Activated gamma-delta T cell (primary cell): ENCODE measurements around the gene NT5C3B.
"Not testable (repeated sequence)": the region's sequence is repeated elsewhere in the genome, so short reads cannot be mapped to it uniquely, and the experiment has no call there.

ENCODE experiments used
- DNase-seq: peaks from one replicate; lab custom pipeline; 2025; lab: John Stamatoyannopoulos, UW
- total RNA-seq, 2 donors: gene quantifications; one replicate each; lab custom pipeline; 2026; lab: John Stamatoyannopoulos, UW

NT5C3B gene
- total RNA-seq = 23.9 to 39.4 reads per million in 2 donors

DNA sequence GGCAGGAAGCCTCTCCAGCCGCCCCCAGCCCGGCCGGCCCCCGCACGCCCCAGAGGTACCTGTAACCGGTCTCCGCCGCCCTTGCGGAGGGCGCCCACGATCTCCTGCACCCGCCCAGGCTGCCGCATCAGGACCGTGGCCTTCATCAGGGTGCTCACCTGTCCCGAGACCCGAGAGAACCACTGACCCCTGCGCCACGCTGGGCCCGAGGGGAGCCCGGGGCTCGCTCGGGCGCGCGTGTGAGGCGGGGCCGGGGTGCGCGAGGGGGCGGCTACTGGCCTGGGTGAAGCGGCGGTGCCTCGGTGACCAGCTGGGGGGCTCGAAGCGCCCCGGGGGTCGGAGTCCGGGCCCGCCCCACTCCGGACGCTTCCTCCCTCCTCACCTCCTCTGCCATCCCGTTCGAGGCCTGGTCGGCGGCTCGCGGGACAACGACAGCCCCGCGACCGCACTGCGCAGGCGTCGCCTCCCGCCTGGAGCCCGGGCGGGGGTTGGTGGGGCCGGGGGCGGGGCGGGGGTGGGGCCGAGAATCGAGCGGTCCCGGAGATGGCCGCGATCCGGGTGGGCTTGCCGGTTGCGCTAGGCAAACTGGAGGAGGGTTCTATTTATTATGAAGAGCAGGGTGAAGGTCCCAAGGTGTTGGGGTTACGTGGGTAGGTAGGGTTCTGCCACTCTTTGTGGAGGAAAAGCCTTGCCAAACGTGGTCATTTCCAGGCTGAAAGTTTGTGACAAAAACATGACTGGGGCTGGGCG, at the start of gene NT5C3B:
Gene NT5C3B, minus strand, starts transcription at position 433 of the 750 bp plus-strand sequence. Its CDS starts 39 bp downstream, at position 394.
- DNase-seq = peak; percentile 44

DNA sequence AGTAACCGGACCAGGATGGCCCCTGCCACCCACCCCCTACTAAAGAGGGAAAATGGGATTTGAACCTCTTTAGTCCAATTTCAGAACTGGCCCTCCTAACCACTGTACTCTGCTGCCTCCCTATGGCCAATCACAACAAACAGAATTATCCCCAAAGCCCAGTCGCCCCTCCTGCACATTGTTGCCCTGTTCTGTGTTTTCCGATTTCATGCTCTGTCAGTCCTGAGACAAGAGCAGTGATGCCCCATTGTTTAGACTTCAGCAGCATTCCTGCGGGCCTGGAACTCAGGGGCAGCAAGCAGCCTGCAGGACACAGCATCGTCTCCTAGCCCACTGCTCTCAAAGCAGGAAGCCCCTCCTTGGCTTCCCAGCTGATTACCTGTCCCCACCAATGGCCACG, 49.7 kb upstream of the NT5C3B start:
- DNase-seq = no peak

DNA sequence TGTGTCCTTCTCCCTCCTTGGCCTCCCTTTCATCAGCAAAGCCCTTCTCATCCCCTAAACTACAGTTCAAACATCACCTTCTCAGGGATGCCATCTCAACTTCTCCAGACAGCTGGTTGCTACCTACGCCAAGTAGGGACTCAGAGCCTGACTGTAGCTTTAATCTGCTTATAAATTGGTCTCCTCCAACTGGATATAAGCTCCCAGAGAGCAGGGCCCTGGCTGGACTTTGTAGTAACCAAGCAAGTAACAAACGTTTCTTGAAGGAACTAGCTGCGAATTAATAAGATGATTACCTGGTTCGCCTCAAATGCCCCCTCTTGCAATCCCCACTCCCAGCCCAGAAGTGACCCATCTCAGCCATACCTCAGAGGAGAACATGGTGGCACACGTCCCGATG, 46.7 kb upstream of the NT5C3B start:
- no peak for DNase-seq

DNA sequence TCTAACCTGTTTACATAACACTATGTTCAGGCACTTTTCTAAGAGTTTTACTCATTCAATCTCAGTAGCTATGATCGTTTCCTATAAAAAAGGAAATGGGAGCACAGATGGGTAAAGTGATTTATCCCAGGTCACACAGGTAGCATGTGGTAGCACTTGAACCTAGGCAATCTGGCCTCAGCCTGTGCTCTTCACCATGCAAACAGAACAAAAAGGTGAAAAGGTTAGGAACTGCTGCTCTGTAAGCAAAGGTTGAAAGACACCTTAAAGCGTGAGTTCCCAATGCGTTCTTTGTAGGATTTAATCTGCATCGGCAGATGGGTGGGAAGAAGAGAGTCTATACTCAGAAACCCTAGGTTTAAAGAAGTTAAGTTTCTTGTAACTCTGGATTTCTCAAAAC, 44.1 kb upstream of the NT5C3B start:
- DNase-seq = no peak

DNA sequence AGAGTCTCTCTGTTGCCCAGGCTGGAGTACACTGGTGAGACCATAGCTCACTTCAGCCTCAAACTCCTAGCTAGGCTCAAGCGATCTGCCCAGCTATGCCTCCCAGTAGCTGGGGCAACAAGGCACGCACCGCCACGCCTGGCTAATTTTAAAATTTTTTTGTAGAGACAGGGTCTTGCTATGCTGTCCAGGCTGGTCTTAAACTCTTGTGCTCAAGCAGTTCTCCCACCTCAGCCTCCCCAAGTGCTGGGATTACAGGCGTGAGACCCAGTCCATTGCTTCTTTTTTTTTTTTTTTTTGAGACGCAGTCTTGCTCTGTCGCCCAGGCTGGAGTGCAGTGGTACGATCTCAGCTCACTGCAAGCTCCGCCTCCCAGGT, 38.2 kb upstream of the NT5C3B start:
- DNase-seq = not testable (repeated sequence)

DNA sequence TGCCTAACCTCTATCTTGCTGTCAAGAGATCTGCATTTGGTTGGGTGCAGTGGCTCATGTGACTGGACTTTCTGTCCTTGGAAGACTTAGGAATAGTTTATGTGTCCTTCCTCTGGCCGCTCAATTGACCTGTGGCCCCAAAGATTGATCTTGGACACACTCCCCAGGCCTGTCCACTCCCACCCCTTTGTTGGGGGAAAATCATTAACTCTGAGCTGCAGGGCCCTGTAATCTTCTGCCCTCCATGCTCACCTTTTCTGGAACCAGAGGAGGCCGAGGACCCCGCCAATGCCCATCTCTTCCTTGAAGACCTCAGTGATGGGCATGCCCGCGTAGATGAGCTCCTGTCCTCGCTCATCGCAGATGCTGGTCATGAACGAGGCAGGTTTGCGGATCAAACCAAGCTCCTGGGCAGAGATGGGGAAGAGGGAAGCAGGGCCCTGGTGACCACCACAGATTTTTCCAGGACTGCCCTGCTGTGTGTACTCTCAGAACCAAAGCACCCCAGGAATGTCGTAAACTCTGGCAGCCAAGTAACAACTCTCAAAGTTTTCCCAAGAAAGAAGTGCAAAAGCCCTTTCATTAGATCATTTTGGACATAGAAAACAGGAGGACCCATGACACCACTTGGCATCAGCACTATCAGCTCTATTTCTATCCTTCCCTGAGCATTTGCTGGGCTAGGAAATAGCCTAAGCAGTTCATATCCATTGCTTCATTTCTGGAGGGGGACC, 37.7 kb upstream of the NT5C3B start:
- DNase-seq = no peak

DNA sequence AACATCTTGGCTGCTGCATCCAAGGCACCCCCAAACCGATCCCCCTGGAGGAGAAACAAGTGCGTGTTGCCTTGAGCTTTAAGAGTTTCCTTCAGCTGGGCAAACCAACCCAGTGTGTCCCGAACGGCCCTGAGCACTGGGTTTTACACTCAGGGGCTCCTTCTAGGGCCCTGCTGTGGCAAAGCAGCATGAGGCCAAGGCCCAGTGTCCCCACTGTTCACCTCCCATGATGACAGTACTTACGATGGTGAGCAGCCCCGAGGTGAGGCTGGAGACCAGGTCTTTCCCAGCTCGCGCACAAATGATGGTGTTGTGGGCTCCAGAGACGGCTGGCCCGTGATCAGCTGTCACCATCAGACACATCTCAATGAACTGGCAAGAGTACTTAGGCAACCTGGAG, 35.8 kb upstream of the NT5C3B start:
- DNase-seq = no peak

DNA sequence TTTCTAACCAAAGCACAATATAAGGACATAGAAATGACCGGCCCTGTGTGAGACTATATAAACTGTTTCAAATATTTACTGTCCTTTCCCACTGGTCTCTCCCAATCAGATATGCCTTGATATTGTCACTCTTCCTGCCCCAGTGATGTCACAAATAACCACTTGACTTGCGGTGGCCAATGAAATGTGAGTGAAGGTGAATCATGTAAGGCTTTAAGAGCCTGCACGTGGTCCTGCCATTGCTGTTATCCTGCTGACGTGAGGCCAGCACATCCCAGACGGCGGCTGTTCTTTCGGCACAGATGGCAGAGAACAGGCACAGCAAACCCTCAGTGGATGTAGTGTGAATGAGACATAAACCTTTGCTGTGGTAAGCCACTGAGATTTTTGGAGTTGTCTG, 34.6 kb upstream of the NT5C3B start:
- DNase-seq = no peak

DNA sequence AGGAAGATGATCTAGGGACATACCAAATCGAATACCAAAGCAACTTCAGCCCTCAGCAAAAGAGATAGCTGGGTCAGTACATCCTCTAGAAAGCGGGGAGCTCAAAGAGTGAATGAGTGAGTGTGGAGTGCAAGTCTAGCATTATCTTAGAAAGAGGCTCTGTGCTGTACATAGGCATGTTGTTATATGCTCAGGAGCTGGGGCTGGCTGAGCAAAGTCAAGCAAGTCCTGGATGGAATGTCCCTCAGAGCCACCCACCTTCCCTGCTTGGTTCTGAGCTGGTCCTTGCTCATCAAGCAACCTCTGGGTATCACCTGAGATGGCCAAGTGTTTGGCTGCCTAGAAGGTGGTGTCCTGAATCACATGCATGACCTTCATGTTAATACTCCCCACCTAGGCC, 34.1 kb upstream of the NT5C3B start:
- no peak for DNase-seq

DNA sequence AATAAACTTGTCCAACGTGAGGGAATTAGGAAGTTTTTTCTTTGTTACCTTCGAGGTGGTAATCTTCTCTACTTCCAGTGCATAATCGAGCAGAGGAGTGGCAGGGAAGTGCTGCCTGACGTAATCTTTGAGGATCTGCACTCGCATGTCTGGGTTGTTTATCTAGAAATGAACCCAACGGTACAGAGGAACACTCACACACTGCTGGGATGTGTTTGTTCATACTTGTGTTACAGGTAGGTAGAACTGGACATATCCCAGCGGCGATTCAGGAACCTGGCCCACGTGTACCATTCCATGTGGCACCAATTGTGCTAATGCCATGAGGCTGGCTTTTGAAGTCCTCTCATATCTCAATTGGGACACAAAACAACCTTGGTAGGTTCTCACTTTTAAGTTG, 33.4 kb upstream of the NT5C3B start:
- no peak for DNase-seq

DNA sequence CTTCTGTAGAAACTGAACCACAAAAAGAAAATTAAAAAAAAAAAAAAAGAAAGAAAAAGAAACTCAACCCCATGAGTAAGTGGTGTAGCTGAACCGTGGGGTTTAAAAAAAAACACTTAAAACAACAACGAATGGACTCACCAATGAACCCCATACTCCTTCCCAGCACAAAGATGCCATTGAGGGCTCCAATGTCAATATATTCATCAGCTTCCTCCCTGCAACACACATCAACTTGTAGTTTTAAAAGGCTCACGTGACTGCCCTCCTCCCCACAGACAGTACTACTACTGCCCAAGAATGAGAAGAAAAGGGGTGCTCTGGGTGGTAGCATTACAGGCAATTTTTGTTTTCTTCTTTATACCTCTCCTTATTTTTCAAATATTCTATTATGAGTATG, 32.5 kb upstream of the NT5C3B start:
- DNase-seq = no peak

DNA sequence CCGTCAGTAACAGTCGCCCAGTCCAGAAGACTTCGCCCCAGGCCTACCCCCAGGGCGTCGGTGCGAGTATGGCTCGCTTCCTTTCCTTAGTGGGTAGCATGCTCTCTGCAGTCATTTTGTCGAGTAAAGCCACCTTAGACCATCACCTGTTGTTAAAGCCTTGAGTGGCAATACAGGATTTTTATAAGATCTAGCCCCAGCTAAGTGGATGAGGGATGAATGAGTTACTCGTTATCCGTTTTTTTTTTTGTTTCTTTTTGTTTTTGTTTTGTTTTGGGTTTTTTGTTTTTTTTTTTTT, 29.5 kb upstream of the NT5C3B start:
- DNase-seq = no peak

DNA sequence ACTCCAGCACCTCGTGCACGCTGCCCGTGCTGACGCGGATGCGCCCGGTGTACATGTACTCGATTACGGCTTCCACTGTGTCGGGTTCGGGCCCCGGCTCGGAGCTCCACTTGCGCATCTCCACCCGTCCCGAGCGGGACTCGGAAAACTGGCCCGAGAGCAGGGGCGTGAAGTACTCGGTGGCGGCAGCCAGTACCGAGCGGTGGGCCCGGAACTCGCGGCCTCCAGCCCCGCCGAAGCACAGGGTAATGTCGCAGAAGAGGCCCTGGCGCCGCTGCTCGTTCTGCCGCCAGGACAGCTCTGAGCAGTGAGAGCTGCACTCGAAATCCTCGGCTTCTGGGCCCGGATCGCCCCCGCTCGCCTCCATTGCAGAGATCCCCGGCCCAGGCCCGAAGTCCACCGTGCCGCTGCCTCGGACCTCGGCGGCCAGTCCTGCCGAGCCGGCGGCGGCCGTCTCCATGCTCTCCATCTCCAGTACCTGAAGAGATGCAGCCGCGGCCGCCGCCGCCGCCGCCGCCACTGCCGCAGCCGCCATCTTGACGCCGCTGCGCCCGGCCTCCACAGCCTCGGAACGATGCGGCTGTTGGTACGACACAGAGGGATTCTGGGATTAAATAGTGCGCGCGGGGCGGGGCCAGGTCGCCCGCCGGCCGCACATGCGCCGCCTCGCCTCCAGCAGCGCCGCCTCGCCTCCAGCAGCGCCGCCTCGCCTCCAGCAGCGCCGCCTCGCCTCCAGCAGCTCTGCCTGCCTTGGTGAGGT, 29.0 kb upstream of the NT5C3B start, which contains the start of gene KLHL11:
Gene KLHL11, minus strand, starts transcription at position 588 of the 760 bp plus-strand sequence. Its CDS starts 53 bp downstream, at position 535.
- DNase-seq = peak; percentile 78

DNA sequence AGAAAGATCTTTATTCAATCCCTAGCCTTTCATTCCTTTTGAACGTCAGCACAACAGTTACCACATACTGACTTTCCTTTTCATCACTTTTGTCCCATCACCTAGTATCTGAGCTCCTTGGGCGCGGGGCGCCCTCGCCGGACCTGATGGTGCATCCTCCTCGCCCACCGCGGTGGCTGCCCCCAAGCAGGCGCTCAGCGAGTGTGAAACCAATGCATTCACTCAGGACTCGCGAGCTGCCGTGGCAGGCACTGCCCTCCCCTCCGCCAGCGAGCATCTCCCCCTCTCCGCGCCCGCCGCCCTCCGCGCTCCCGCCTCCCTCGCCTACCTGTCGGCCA, 28.4 kb upstream of the NT5C3B start:
- peak; percentile 53 for DNase-seq

DNA sequence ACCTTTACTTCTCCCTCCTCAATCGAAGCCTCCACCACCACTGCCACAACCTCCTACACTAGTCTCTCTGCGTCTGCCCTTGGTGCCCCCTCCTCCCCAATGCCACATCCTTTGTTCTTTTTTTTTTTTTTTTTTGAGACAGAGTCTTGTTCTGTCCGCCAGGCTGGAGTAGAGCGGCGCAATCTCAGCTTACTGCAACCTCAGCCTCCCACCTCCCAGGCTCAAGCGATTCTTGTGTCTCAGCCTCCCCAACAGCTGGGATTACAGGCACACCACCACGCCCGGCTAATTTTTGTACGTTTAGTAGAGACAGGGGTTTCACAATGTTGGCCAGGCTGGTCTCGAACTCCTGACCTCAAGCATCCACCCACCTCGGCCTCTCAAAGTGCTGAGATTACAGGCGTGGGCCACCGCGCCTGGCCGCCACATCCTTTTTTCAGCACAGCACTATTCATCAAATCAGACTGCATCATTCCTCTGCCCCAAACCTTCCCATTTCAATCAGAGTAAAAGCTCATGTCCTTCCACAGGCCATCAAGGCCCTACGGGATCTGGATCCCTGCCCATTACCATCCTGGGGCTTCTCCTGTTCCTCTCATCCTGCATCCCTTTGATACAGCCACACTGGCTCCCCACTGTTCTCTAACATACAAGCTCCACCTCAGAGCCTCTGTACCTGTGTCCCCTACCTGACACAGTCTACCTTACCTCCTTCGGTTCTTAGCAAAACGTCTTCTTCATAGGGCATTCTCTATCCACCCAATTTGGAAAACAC, 27.2 kb upstream of the NT5C3B start:
- no peak for DNase-seq

DNA sequence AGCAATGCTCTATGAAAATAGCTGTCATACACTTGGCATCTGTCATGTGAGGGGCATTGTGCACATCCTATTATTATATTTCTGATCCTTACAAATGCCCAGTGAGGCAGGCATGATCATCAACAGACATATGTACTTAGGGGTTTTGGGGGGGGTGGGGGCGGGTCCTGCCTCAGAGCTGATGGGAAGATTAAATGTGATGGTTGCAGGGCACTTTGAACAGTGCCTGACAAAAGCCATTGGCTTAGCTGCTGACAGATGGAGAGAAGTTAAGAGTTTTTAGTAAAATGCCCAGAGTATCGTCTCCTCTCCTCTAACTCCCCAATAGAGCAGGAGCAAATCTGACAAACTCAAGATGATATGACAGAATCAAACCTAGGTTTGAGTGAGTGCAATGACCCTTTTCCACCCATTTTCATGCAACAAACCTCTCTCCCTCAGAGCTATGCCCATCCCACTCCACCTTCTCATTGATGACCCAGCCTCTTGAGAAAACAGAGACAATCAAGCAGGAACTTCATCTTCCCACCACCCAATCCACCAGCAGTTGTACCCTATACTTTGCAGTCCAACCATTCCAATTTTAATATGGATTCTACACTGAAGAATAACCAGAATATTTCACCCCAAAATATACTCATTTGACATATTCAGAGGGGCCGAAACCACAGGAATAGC, 24.4 kb upstream of the NT5C3B start:
- DNase-seq = no peak

DNA sequence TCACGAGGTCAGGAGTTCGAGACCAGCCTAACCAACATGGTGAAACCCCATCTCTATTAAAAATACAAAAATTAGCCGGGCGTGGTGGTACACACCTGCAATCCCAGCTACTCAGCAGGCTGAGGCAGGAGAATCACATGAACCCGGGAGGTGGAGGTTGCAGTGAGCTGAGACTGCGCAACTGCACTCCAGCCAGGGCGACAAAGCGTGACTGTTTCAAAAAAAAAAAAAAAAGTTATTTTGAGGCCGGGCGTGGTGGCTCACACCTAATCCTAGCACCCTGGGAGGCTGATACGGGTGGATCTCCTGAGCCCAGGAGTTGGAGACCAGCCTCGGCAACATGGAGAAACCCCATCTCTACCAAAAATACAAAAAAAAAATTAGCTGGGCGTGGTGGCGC, 15.3 kb upstream of the NT5C3B start:
- DNase-seq = not testable (repeated sequence)

DNA sequence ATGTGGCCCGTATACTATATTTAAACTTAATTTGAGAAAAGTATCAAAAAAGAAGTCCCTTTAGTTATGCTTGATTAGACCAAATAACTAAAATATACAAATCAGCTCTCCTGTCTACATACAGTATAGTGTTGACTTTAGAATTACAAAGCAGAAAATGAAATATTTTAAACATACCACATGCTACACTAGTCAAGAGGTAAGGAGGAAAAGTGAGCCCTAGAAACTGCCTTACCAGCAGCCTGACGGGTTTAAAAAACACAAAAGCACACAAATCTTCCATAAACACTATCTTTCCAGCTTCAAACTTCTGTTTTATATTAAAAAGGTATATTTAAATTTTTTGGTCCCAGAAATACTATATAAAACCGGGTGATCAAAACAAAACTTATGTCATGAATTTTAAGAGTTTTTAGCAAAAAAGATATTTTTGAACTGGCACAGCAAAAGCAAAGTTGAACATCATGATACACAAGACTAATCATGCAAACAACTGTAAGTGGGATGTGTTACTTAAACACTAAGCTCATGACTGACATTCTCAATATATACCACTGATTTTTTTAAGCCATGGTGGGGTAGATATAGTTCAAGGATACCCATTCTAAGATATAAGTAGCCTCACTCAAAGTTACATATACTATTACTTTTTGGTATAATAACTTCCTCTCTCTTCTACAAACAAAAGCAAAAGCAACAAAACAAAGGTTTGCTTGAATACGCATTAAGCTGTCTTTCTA, 13.4 kb upstream of the NT5C3B start:
- DNase-seq = no peak

DNA sequence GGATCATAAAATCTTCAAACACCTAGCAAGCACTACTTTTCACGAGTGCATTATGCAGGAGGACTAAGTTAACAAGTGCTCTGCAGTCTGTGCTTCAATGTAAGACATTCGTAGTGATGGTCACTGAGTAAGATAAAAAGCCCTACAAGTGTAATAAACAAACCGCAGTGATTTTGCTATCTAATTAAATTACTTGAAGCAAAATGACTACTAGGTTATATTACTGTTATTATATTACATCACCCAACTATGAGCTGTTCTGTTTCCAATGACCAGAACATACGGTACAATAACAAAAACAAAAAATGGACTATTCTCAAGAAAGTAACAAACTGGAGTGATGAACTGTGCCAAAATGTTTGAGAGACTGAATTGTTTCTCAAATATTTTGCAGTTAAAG, 12.8 kb upstream of the NT5C3B start:
- DNase-seq = no peak

DNA sequence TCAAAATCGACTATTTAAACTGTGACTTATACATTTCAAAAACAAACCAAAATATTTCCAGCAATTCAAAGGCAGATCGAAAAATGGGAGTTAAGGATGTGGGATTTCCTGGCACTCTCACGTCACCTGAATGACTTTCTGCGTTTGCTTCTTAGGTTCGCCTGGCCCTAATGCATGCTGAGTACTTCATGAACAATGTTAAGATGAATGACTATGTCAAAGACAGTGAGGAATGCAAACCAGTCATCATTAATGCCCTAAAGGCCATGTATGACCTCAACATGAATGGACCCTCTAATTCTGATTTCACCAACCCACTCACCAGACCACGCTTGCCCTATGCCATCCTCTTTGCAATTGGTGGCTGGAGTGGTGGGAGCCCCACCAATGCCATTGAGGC, 8.9 kb upstream of the NT5C3B start:
- DNase-seq = no peak

DNA sequence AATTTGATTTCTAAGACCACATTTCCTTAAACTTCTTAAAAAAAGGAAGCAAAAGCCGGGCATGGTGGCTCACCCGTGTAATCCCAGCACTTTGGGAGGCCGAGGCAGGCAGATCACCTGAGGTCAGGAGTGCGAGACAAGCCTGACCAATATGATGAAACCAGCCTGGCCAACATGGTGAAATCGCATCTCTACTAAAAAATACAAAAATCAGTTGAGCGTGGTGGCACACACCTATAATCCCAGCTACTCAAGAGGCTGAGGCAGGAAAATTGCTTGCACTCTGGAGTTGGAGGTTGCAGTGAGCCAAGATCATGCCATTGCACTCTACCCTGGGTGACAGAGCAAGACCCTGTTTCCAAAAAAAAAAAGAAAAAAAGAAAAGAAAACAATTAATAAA, 4.7 kb upstream of the NT5C3B start:
- DNase-seq = not testable (repeated sequence)
